ENCODE results near the gene ANKRD26. TPM values are rescaled to one million over a fixed set of nuclear protein-coding genes. Genes with fewer than 3 reads are reported as not detected.

ANKRD26 gene
- total and polyA plus RNA-seq, 2 of the 13 experiments (the other 11 are each of a cell fraction or from before 2014, with no cell fraction given): 1.5 to 9.6 TPM

DNA sequence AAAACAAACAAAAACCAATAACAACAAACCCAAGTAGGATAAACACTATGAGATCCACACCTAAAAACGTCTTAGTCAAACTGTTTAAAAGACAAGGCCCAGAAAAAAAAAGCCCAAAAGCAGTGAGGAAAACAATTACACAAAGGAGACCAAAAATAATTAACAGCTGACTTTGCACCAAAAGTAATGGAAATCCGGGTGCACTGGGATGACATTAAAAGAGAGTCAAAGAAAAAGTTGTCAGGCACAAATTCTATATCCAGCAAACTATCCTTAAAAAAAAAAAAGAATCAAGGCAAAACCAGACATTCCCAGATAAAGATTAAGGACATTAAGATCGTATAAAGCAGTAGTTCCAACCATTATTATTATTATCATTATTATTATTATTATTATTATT lies 7.9 kb upstream of the ANKRD26 start:
- intact Hi-C loops (cut with micrococcal nuclease; ENCODE audit: unreplicated experiment): no loop called here

DNA sequence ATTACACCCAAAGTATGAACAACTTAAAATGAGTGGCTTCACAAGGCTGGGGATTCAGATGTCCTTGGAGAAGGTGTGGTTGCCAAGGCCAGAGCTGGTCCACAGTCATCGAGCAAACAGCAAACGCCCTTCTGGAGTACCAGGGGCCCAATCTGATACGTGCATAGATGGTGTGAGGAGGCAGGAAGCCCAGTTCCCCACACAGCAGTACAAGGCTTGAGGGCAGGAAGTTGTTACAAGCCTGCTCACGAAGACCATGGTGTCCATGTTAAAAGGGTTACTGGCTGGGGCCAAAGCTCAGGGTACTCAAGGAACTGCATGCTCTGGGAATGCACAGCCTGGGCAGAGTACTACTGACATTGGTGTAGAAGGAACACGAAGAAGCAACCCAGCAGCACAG lies 4.6 kb upstream of the ANKRD26 start:
- ATAC-seq (no peak), FAIRE-seq (no peak), DNase-seq (ENCODE audit: low spot score) (no peak)
- intact Hi-C loops (cut with micrococcal nuclease; ENCODE audit: unreplicated experiment) (no loop called here), in situ Hi-C loops (cut with HindIII; ENCODE audit: extremely low pct_ligation_motif_present, low pct_unique_long_range_greater_than_20kb) (no loop called here)
- H3K4me3 ChIP-seq (replicated peaks in 1 of 3; ENCODE audit: insufficient read depth in 1 of 3, low read depth in 2 of 3, low read length in 3 of 3): no peak overlapping the region
- no peaks in the 10 kb centered on the region for H4K20me1 ChIP-seq (ENCODE audit: insufficient read depth, low read length)
- no peaks in the 10 kb centered on the region for H3K9me3 ChIP-seq (ENCODE audit: low read length)
- H3K4me2 ChIP-seq (ENCODE audit: low read depth, low read length): no peak overlapping the region
- POLR2A ChIA-PET: no interaction called here
- no peak overlapping the region for H2AFZ ChIP-seq (ENCODE audit: low read length)
- no peak overlapping the region for H3K9ac ChIP-seq (ENCODE audit: insufficient read depth, low read depth, low read length)
- no peaks in the 10 kb centered on the region for H3K79me2 ChIP-seq (ENCODE audit: insufficient read depth, low read length)
- H3K27ac ChIP-seq (ENCODE audit: extremely low read length, insufficient read depth, low read length): no peak overlapping the region
- CTCF ChIA-PET (ENCODE audit: low intra/inter-chr PET ratio, low total read pairs): no interaction called here
- H3K36me3 ChIP-seq (replicated peaks in 1 of 2; ENCODE audit: control insufficient read depth in 1 of 2, insufficient read depth in 2 of 2, low read length in 2 of 2): no peaks in the 10 kb centered on the region
- WGBS (ENCODE audit: low lambda C conversion rate): 91% methylated on average over 5 of the region's 5 CpGs
- no TSS peak for BruUV-seq (replicated peaks)
- H3K4me1 ChIP-seq (ENCODE audit: insufficient read depth, low read length): peaks cover 11% of the 10 kb centered on the region
- H3K27me3 ChIP-seq (ENCODE audit: control insufficient read depth in 1 of 2, insufficient read depth in 2 of 2, low read length in 2 of 2): no peaks in the 10 kb centered on the region
- TF ChIP-seq RARG (CRISPR knock-in tag; IDR thresholded peaks at IDR 0.05; ENCODE audit: low read depth): no peak
- TF ChIP-seq TCF7 (IDR thresholded peaks at IDR 0.05; ENCODE audit: low read depth): no peak
- TF ChIP-seq ZNF10 (CRISPR knock-in tag; IDR thresholded peaks at IDR 0.05; ENCODE audit: borderline replicate concordance, low read depth): no peak
- no peak for TF ChIP-seq HCFC1 (IDR thresholded peaks at IDR 0.05; ENCODE audit: low read depth, low read length)
- TF ChIP-seq, protein P1, sequence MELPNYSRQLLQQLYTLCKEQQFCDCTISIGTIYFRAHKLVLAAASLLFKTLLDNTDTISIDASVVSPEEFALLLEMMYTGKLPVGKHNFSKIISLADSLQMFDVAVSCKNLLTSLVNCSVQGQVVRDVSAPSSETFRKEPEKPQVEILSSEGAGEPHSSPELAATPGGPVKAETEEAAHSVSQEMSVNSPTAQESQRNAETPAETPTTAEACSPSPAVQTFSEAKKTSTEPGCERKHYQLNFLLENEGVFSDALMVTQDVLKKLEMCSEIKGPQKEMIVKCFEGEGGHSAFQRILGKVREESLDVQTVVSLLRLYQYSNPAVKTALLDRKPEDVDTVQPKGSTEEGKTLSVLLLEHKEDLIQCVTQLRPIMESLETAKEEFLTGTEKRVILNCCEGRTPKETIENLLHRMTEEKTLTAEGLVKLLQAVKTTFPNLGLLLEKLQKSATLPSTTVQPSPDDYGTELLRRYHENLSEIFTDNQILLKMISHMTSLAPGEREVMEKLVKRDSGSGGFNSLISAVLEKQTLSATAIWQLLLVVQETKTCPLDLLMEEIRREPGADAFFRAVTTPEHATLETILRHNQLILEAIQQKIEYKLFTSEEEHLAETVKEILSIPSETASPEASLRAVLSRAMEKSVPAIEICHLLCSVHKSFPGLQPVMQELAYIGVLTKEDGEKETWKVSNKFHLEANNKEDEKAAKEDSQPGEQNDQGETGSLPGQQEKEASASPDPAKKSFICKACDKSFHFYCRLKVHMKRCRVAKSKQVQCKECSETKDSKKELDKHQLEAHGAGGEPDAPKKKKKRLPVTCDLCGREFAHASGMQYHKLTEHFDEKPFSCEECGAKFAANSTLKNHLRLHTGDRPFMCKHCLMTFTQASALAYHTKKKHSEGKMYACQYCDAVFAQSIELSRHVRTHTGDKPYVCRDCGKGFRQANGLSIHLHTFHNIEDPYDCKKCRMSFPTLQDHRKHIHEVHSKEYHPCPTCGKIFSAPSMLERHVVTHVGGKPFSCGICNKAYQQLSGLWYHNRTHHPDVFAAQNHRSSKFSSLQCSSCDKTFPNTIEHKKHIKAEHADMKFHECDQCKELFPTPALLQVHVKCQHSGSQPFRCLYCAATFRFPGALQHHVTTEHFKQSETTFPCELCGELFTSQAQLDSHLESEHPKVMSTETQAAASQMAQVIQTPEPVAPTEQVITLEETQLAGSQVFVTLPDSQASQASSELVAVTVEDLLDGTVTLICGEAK (IDR thresholded peaks at IDR 0.05): no peak
- TF ChIP-seq, protein P1 (CRISPR knock-in tag; IDR thresholded peaks at IDR 0.05): no peak
- no peak for TF ChIP-seq HMGXB4 (CRISPR knock-in tag; IDR thresholded peaks at IDR 0.05; ENCODE audit: borderline replicate concordance in 1 of 2, low read depth in 1 of 2)

More for the DNA sequence above, 7.9 kb upstream of the ANKRD26 start:
- H3K27ac ChIP-seq (ENCODE audit: extremely low read length, insufficient read depth, low read length): no peak overlapping the region
- ATAC-seq (no peak), FAIRE-seq (no peak), DNase-seq (ENCODE audit: low spot score) (no peak)
- no peaks in the 10 kb centered on the region for H3K79me2 ChIP-seq (ENCODE audit: insufficient read depth, low read length)
- TF ChIP-seq EED (CRISPR knock-in tag; IDR thresholded peaks at IDR 0.05): no peak
- H3K4me3 ChIP-seq (replicated peaks in 1 of 3; ENCODE audit: insufficient read depth in 1 of 3, low read depth in 2 of 3, low read length in 3 of 3): no peak overlapping the region
- in situ Hi-C loops (cut with HindIII; ENCODE audit: extremely low pct_ligation_motif_present, low pct_unique_long_range_greater_than_20kb): no loop called here
- no peak overlapping the region for H3K4me2 ChIP-seq (ENCODE audit: low read depth, low read length)
- H2AFZ ChIP-seq (ENCODE audit: low read length): no peak overlapping the region
- ChIA-PET POLR2A (no interaction called here), CTCF (ENCODE audit: low intra/inter-chr PET ratio, low total read pairs) (no interaction called here)
- no TSS peak for BruUV-seq (replicated peaks)
- no peak overlapping the region for H3K9ac ChIP-seq (ENCODE audit: insufficient read depth, low read depth, low read length)
- H4K20me1 ChIP-seq (ENCODE audit: insufficient read depth, low read length): no peaks in the 10 kb centered on the region
- no peaks in the 10 kb centered on the region for H3K4me1 ChIP-seq (ENCODE audit: insufficient read depth, low read length)
- peaks cover 11 to 19% of the 10 kb centered on the region in 2 experiments; a peak in 4 of 5 replicates for H3K36me3 ChIP-seq (replicated peaks in 1 of 2; ENCODE audit: control insufficient read depth in 1 of 2, insufficient read depth in 2 of 2, low read length in 2 of 2)
- 92% methylated on average over 3 of the region's 3 CpGs for WGBS (ENCODE audit: low lambda C conversion rate)
- H3K27me3 ChIP-seq (ENCODE audit: control insufficient read depth in 1 of 2, insufficient read depth in 2 of 2, low read length in 2 of 2): no peaks in the 10 kb centered on the region
- no peaks in the 10 kb centered on the region for H3K9me3 ChIP-seq (ENCODE audit: low read length)
